NCI-H2171 (cell line): ENCODE results near the gene HTR3A.

Experiments
- DNase-seq: peaks from one replicate; lab custom pipeline; 2025; lab: John Stamatoyannopoulos, UW

HTR3A gene

GRCh38 chr11:114019046-114019445, 44.1 kb downstream of the HTR3A start:
- no peak for DNase-seq

- DNase-seq: no peak
Measured at GRCh38 chr11:114019574-114019973, 44.7 kb downstream of the HTR3A start.

DNA sequence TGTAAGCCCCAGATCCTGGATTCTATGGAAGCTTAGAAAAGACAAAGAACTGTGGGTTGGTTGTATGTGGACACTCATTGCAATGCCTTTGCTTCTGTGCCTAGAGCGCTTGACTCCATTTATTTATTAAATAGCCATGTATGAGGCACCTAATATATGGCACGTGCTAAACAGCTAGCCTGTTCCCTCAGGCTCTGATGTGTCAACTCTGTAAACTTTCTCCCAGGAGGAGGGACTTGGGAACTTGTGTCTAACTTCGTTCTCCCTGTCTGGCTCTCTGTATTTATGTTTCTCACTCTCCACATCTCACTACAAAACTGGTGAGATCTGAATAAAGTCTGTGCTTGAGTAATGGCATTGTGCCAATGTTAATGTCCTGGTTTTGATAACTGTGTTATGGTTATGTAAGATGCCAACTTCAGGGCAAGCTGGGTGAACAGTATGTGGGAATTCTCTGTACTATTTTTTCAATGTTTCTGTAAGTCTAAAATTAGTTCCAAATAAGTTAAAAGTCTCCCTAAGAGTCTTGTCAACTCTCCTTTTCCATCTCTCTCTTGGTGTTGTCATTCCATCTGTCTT, 50.5 kb downstream of the HTR3A start:
- DNase-seq: no peak

- DNase-seq: no peak
Measured at GRCh38 chr11:114026355-114026754, 51.4 kb downstream of the HTR3A start.

- DNase-seq: no peak
Measured at GRCh38 chr11:114027391-114027790, 52.5 kb downstream of the HTR3A start.

GRCh38 chr11:114027926-114028325, 53.0 kb downstream of the HTR3A start:
- DNase-seq: no peak

GRCh38 chr11:114031246-114031966, 56.5 kb downstream of the HTR3A start:
- DNase-seq: no peak

DNA sequence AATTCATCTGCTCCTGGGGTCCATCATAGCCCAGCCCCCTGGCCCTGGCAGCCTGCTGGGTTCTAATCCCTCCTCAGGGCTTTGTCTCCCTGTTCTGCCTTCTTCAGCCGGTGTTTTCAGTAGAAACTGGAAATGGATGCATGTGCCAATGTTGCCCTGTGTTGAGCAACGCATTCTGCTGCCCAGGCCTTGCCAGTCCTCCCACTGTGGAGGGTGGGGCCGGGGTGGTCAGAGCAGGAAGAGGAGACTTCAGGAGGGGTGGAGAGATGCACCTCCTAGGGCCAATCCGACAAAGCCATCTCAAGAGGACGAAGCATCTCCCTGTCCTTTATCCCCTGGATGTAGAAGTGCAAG, 57.0 kb downstream of the HTR3A start:
- no peak for DNase-seq

- DNase-seq: no peak
Measured at GRCh38 chr11:114033066-114033465, 58.2 kb downstream of the HTR3A start.

DNA sequence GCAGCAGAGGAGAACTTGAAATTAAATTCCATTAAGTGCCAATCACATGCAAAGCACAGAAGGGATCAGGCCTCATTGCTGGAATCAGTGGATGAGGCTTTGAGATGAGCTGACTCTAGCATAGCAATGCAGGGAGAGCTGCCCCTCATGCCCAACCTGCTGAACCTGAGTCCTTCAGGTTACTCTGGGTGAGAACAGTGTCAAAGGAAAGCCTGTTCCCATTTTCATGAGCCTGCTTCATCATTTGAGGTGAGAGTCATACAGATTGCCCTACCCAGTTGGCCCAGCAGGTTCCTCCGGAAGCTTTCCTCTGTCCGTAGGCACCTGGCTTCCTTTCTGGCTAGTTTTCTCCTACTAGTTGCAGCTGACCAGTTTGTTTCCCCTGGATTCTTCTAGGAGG, 58.7 kb downstream of the HTR3A start:
- no peak for DNase-seq

GRCh38 chr11:114034956-114035355, 60.0 kb downstream of the HTR3A start:
- no peak for DNase-seq

DNA sequence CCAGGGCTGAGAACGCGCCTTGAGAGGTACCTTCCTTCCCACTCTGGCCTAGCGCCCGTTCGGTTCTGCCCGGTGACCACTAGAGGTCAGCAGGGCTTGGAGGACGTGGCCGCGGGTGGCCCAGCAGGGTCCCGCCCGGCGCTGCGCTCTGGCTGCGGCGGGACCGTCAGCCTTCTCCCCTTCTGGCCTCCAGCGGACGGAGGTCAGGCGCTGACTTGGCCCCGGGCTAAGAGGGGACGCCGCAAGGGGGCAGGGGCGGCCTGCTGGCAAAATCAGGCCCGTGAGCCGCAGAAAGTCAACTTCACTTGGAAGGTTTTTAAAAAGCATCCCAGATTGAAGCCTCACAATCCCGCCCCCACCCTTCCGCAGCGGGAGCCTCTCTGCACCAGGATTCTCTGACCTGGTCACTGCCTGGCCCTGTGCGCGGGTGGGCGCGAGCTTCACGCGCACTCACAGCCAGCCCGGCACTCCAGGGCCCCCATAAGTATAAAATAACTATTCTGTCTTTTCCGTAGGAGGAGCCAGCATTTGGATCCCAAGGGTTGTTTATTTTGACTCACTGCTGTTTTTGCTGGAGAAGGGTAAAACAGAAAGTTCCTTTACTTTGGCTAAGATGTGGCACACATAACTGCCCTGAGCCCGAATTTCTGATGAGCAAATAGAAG, 61.4 kb downstream of the HTR3A start:
- no peak for DNase-seq

DNA sequence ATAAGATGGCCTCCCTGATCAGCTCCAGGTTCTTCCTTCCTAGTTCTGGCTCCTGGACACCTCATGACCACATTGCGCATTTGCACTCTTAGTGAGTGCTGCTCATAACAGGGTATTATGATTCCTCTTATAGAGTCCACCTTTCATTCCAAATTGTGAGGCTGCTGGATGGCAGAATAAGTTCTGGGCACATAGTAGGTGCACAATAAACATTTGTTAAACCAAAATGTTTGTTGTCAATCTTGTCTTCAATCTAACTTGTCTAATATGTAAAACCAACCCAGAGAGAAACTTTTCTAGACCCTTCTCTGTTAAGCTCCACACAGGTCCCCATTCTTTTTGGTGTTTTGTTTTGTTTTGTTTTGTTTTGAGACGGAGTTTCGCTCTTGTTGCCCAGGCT, 62.0 kb downstream of the HTR3A start:
- no peak for DNase-seq

DNA sequence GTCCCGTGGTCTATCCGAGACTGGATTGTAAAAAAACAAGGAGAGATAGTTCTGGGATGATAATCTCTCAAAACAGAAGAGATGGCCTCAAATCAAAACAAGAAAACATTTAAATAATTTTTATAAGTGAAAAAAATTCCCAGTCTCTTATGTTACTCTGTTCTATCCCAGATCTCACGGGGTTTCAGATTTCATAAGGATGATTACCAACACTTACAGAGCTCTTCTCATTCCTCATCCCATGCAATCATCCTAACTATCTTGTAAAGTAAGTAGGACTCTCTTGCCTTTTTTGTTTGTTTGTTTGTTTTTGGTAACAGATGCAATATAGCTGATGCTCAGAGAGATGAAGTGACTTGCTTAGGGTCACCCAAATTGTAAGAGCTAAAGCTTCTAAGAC, 64.6 kb downstream of the HTR3A start:
- no peak for DNase-seq
